ENCODE measurements around the gene RTCA. TPM values are rescaled to one million over a fixed set of nuclear protein-coding genes. Genes with fewer than 3 reads are reported as not detected.

RTCA gene
- total RNA-seq, 5 donors from 2014 or later (not counting 1 experiment from before 2014, with no cell fraction given): 36.0 to 53.6 (median 40.1) TPM

GRCh38 chr1:100302739-100303138, 36.7 kb downstream of the RTCA start:
- Mint-ChIP-seq H3K9me3 (peaks cover 0 to 3% (median 0%) of the 10 kb centered on the region in 3 donors), H3K4me3 (no peak overlapping the region), H3K27ac (no peak overlapping the region), H3K4me1 (peaks cover 9 to 18% (median 14%) of the 10 kb centered on the region in 3 donors), H3K36me3 (peaks cover 3% of the 10 kb centered on the region), H3K27me3 (no peaks in the 10 kb centered on the region)
- H3K9me3 ChIP-seq: no peaks in the 10 kb centered on the region
- peaks cover 0 to 3% of the 10 kb centered on the region in 2 experiments for H3K4me1 ChIP-seq (ENCODE audit: control insufficient read depth in 1 of 2, extremely low read depth in 1 of 2, insufficient read depth in 2 of 2, low read length in 2 of 2)
- ChIA-PET POLR2A (no interaction called here), CTCF (no interaction called here)
- WGBS (ENCODE audit: insufficient coverage): no CpG with 5 or more reads among the region's 2 CpGs
- ATAC-seq (replicated peaks in 1 of 4): no peak
- no peak overlapping the region for H3K27ac ChIP-seq (ENCODE audit: low read length)
- H3K4me3 ChIP-seq (ENCODE audit: control insufficient read depth in 1 of 2, extremely low read depth in 1 of 2, low read length in 1 of 2): no peak overlapping the region
- H3K27me3 ChIP-seq (replicated peaks in 1 of 2; ENCODE audit: control insufficient read depth in 2 of 2, extremely low read depth in 1 of 2, insufficient read depth in 2 of 2, low read length in 1 of 2): no peaks in the 10 kb centered on the region
- no peak for DNase-seq
- no peaks in the 10 kb centered on the region for H3K36me3 ChIP-seq (ENCODE audit: control insufficient read depth in 2 of 2, extremely low read depth in 1 of 2, insufficient read depth in 1 of 2, low read length in 1 of 2)

- no peaks in the 10 kb centered on the region for H3K36me3 ChIP-seq (ENCODE audit: control insufficient read depth in 2 of 2, extremely low read depth in 1 of 2, insufficient read depth in 1 of 2, low read length in 1 of 2)
- no peak overlapping the region for H3K27ac ChIP-seq (ENCODE audit: low read length)
- Mint-ChIP-seq H3K4me1 (peaks cover 9 to 18% (median 16%) of the 10 kb centered on the region in 3 donors), H3K27me3 (no peaks in the 10 kb centered on the region), H3K27ac (no peak overlapping the region), H3K36me3 (no peaks in the 10 kb centered on the region), H3K4me3 (no peak overlapping the region), H3K9me3 (peaks cover 0 to 3% (median 3%) of the 10 kb centered on the region in 3 donors)
- H3K27me3 ChIP-seq (replicated peaks in 1 of 2; ENCODE audit: control insufficient read depth in 2 of 2, extremely low read depth in 1 of 2, insufficient read depth in 2 of 2, low read length in 1 of 2): no peaks in the 10 kb centered on the region
- no peak for ATAC-seq (replicated peaks in 1 of 4)
- no peaks in the 10 kb centered on the region for H3K9me3 ChIP-seq
- no peak for DNase-seq
- peaks cover 0 to 3% of the 10 kb centered on the region in 2 experiments for H3K4me1 ChIP-seq (ENCODE audit: control insufficient read depth in 1 of 2, extremely low read depth in 1 of 2, insufficient read depth in 2 of 2, low read length in 2 of 2)
- CTCF ChIA-PET: no interaction called here
- no peak overlapping the region for H3K4me3 ChIP-seq (ENCODE audit: control insufficient read depth in 1 of 2, extremely low read depth in 1 of 2, low read length in 1 of 2)
- POLR2A ChIA-PET: no interaction called here
- no CpG with 5 or more reads among the region's 2 CpGs for WGBS (ENCODE audit: insufficient coverage)
These were observed 38.2 kb downstream of the RTCA start for GRCh38 chr1:100304227-100304626.

GRCh38 chr1:100304921-100305320, 38.9 kb downstream of the RTCA start:
- Mint-ChIP-seq H3K4me1 (peaks cover 9 to 16% (median 13%) of the 10 kb centered on the region in 3 donors), H3K9me3 (peaks cover 4 to 9% (median 5%) of the 10 kb centered on the region in 3 donors), H3K27ac (no peak overlapping the region), H3K4me3 (no peak overlapping the region), H3K27me3 (no peaks in the 10 kb centered on the region), H3K36me3 (peaks cover 2% of the 10 kb centered on the region)
- no peak for DNase-seq
- H3K27me3 ChIP-seq (replicated peaks in 1 of 2; ENCODE audit: control insufficient read depth in 2 of 2, extremely low read depth in 1 of 2, insufficient read depth in 2 of 2, low read length in 1 of 2): no peaks in the 10 kb centered on the region
- H3K4me1 ChIP-seq (ENCODE audit: control insufficient read depth in 1 of 2, extremely low read depth in 1 of 2, insufficient read depth in 2 of 2, low read length in 2 of 2): no peaks in the 10 kb centered on the region
- H3K27ac ChIP-seq (ENCODE audit: low read length): no peak overlapping the region
- no peak for ATAC-seq (replicated peaks in 1 of 4)
- POLR2A ChIA-PET: no interaction called here
- no peak overlapping the region for H3K4me3 ChIP-seq (ENCODE audit: control insufficient read depth in 1 of 2, extremely low read depth in 1 of 2, low read length in 1 of 2)
- 80% methylated on average over 1 of the region's 3 CpGs for WGBS (ENCODE audit: insufficient coverage)
- CTCF ChIA-PET: interaction anchor here in 1 of 2 donors (0.5 kb wide), 1 partner anchor 154 kb away, joined by 4 read pairs; no protein-coding TSS in a partner anchor
- H3K36me3 ChIP-seq (ENCODE audit: control insufficient read depth in 2 of 2, extremely low read depth in 1 of 2, insufficient read depth in 1 of 2, low read length in 1 of 2): no peaks in the 10 kb centered on the region
- H3K9me3 ChIP-seq: no peaks in the 10 kb centered on the region

GRCh38 chr1:100305954-100306353, 39.9 kb downstream of the RTCA start:
- ChIA-PET CTCF (no interaction called here), POLR2A (no interaction called here)
- Histone ChIP-seq H3K4me1 (ENCODE audit: control insufficient read depth in 1 of 2, extremely low read depth in 1 of 2, insufficient read depth in 2 of 2, low read length in 2 of 2) (no peaks in the 10 kb centered on the region), H3K4me3 (ENCODE audit: control insufficient read depth in 1 of 2, extremely low read depth in 1 of 2, low read length in 1 of 2) (no peak overlapping the region), H3K27me3 (replicated peaks in 1 of 2; ENCODE audit: control insufficient read depth in 2 of 2, extremely low read depth in 1 of 2, insufficient read depth in 2 of 2, low read length in 1 of 2) (no peaks in the 10 kb centered on the region), H3K27ac (ENCODE audit: low read length) (no peak overlapping the region), H3K36me3 (ENCODE audit: control insufficient read depth in 2 of 2, extremely low read depth in 1 of 2, insufficient read depth in 1 of 2, low read length in 1 of 2) (no peaks in the 10 kb centered on the region), H3K9me3 (no peaks in the 10 kb centered on the region)
- WGBS (ENCODE audit: insufficient coverage): no CpG with 5 or more reads among the region's 3 CpGs
- Mint-ChIP-seq H3K27ac (no peak overlapping the region), H3K9me3 (peaks cover 6 to 13% (median 11%) of the 10 kb centered on the region in 3 donors), H3K4me1 (peaks cover 9 to 16% (median 13%) of the 10 kb centered on the region in 3 donors), H3K4me3 (no peak overlapping the region), H3K27me3 (no peaks in the 10 kb centered on the region), H3K36me3 (peaks cover 4% of the 10 kb centered on the region)
- no peak for ATAC-seq (replicated peaks in 1 of 4)
- DNase-seq: no peak

- POLR2A ChIA-PET: interaction anchor here in 1 of 2 donors (0.6 kb wide), 1 partner anchor 63 kb away, joined by 8 read pairs; no protein-coding TSS in a partner anchor
- ATAC-seq (replicated peaks in 1 of 4): peak in 2 of 4 experiments; percentile 30 to 46
- WGBS (ENCODE audit: insufficient coverage): no CpG with 5 or more reads among the region's 2 CpGs
These were observed 40.8 kb downstream of the RTCA start for GRCh38 chr1:100306735-100307313.

GRCh38 chr1:100308777-100309176, 42.8 kb downstream of the RTCA start:
- DNase-seq (no peak), ATAC-seq (replicated peaks in 1 of 4) (no peak)
- Histone ChIP-seq H3K27me3 (replicated peaks in 1 of 2; ENCODE audit: control insufficient read depth in 2 of 2, extremely low read depth in 1 of 2, insufficient read depth in 2 of 2, low read length in 1 of 2) (no peaks in the 10 kb centered on the region), H3K4me1 (ENCODE audit: control insufficient read depth in 1 of 2, extremely low read depth in 1 of 2, insufficient read depth in 2 of 2, low read length in 2 of 2) (no peaks in the 10 kb centered on the region), H3K9me3 (no peaks in the 10 kb centered on the region), H3K36me3 (ENCODE audit: control insufficient read depth in 2 of 2, extremely low read depth in 1 of 2, insufficient read depth in 1 of 2, low read length in 1 of 2) (no peaks in the 10 kb centered on the region), H3K4me3 (ENCODE audit: control insufficient read depth in 1 of 2, extremely low read depth in 1 of 2, low read length in 1 of 2) (no peak overlapping the region), H3K27ac (ENCODE audit: low read length) (no peak overlapping the region)
- Mint-ChIP-seq H3K9me3 (peaks cover 6 to 13% (median 11%) of the 10 kb centered on the region in 3 donors), H3K4me3 (no peak overlapping the region), H3K4me1 (peaks cover 9 to 16% (median 13%) of the 10 kb centered on the region in 3 donors), H3K36me3 (peaks cover 4% of the 10 kb centered on the region), H3K27me3 (no peaks in the 10 kb centered on the region), H3K27ac (no peak overlapping the region)
- ChIA-PET CTCF (no interaction called here), POLR2A (no interaction called here)
- WGBS (ENCODE audit: insufficient coverage): no CpG with 5 or more reads among the region's 2 CpGs

More at GRCh38 chr1:100306735-100307313, 40.8 kb downstream of the RTCA start:
- DNase-seq: no peak
- Mint-ChIP-seq H3K4me1 (peaks cover 9 to 16% (median 13%) of the 10 kb centered on the region in 3 donors), H3K4me3 (no peak overlapping the region), H3K9me3 (peaks cover 6 to 13% (median 11%) of the 10 kb centered on the region in 3 donors), H3K36me3 (peaks cover 4% of the 10 kb centered on the region), H3K27me3 (no peaks in the 10 kb centered on the region), H3K27ac (peak overlapping the region; percentile 64 to 66)
- CTCF ChIA-PET: no interaction called here
- Histone ChIP-seq H3K27me3 (replicated peaks in 1 of 2; ENCODE audit: control insufficient read depth in 2 of 2, extremely low read depth in 1 of 2, insufficient read depth in 2 of 2, low read length in 1 of 2) (no peaks in the 10 kb centered on the region), H3K9me3 (no peaks in the 10 kb centered on the region), H3K4me3 (ENCODE audit: control insufficient read depth in 1 of 2, extremely low read depth in 1 of 2, low read length in 1 of 2) (no peak overlapping the region), H3K36me3 (ENCODE audit: control insufficient read depth in 2 of 2, extremely low read depth in 1 of 2, insufficient read depth in 1 of 2, low read length in 1 of 2) (no peaks in the 10 kb centered on the region), H3K4me1 (ENCODE audit: control insufficient read depth in 1 of 2, extremely low read depth in 1 of 2, insufficient read depth in 2 of 2, low read length in 2 of 2) (no peaks in the 10 kb centered on the region), H3K27ac (ENCODE audit: low read length) (no peak overlapping the region)
